Gastrocnemius medialis (tissue), 4 donors: ENCODE data around the gene CHCHD4.

Experiments used
- CTCF ChIP-seq, 5 experiments: fragments of 450-650 bp in 3 of 5; fragments of 200-600 bp in 2 of 5; sonication (generic) in 2 of 5; IDR thresholded peaks in 4 of 5; conservative IDR thresholded peaks in 1 of 5; 1 replicate in 4 of 5; 2 replicates in 1 of 5; pipeline ENCODE4 v1.5.1; 2016 to 2019; ENCODE audit warnings: antibody characterized with exemption in 5 of 5, mild to moderate bottlenecking in 3 of 5, moderate library complexity in 3 of 5
- POLR2A ChIP-seq, 2 donors: fragments of 450-650 bp; IDR thresholded peaks; one replicate each; pipeline ENCODE4 v1.6.1; 2017; ENCODE audit warnings: antibody characterized with exemption in 2 of 2, mild to moderate bottlenecking in 2 of 2, moderate library complexity in 2 of 2

- no peak for TF ChIP-seq POLR2A (IDR thresholded peaks at IDR 0.05)
- no peak for TF ChIP-seq CTCF (IDR thresholded peaks at IDR 0.05 in 4 of 5, conservative IDR thresholded peaks at IDR 0.05 in 1 of 5)
Measured at GRCh38 chr3:14156201-14156600, 31.5 kb upstream of the CHCHD4 start.
